Middle frontal gyrus (tissue), 1 donor: ENCODE measurements around the gene NSA2.

Experiments used
- DNase-seq: peaks from one replicate; pipeline ENCODE4 v3.0.0-alpha.2; 2015; ENCODE audit warnings: low spot score; ENCODE audit errors: extremely low spot score

Gene NSA2

DNA sequence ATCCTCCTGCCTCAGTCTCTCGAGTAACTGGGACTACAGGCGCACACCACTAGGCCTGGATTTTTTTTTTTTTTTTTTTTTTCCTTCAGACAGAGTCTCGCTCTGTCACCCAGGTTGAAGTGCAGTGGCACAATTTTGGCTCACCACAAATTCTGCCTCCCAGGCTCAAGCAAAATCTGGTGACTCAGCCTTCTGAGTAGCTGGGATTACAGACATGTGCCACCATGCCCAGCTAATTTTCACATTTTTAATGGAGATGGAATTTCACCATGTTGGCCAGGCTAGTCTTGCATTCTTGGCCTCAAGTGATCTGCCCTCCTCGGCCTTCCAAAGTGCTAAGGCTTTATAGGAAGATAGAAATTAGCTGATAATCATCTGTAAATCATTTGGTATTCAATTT lies 43.9 kb downstream of the NSA2 start:
- no peak for DNase-seq

DNA sequence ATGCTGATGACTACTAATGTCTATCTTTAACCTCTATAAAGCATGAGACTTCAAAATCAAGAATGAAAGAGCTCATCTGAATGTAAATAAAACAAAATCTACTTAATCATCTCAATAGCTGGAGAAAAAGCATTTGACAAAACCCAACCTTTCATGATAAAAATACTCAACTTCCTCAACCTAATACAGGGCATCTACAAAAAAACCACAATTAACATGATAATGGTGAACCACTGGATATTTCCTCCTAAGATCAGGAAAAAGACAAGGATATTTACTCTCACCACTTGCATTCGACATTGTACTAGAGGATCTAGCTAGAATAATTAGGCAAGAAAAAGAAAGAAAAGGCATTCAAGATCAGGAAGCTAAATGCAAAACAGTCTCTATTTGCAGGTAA lies 49.8 kb downstream of the NSA2 start:
- no peak for DNase-seq

GRCh38 chr5:74822288-74822687 lies 55.2 kb downstream of the NSA2 start:
- DNase-seq = no peak

DNA sequence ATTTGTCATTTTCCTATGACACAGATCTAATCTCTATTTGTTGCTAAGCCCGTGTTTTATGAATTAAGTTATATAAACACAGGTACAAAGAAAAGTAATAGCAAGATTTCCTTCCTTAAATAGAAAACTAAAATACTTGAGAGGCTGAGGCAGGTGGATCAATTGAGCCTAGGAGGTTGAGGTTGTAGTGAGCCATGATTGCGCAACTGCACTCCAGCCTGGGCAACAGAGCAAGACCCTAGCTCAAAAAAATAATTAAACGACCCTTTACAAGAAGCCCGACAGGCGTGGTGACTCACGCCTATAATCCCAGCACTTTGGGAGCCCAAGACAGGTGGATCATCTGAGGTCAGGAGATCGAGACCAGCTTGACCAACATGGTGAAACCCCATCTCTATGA lies 62.4 kb downstream of the NSA2 start:
- no peak for DNase-seq
